ENCODE results near the gene IPCEF1. TPM values are rescaled to one million over a fixed set of nuclear protein-coding genes. Genes with fewer than 3 reads are reported as not detected.
"Not testable (repeated sequence)": the region's sequence is repeated elsewhere in the genome, so short reads cannot be mapped to it uniquely, and the experiment has no call there.

The IPCEF1 gene
- total RNA-seq, 2 donors from 2014 or later = 3.0 to 5.7 TPM

- ATAC-seq (no peak), DNase-seq (no peak)
- Histone ChIP-seq H3K27me3 (no peaks in the 10 kb centered on the region), H3K36me3 (replicated peaks in 1 of 2; ENCODE audit: insufficient read depth in 1 of 2, low read depth in 2 of 2) (no peaks in the 10 kb centered on the region), H3K4me1 (no peaks in the 10 kb centered on the region), H3K9me3 (no peaks in the 10 kb centered on the region), H3K4me3 (no peak overlapping the region), H3K27ac (no peak overlapping the region)
- TF ChIP-seq, protein P1, sequence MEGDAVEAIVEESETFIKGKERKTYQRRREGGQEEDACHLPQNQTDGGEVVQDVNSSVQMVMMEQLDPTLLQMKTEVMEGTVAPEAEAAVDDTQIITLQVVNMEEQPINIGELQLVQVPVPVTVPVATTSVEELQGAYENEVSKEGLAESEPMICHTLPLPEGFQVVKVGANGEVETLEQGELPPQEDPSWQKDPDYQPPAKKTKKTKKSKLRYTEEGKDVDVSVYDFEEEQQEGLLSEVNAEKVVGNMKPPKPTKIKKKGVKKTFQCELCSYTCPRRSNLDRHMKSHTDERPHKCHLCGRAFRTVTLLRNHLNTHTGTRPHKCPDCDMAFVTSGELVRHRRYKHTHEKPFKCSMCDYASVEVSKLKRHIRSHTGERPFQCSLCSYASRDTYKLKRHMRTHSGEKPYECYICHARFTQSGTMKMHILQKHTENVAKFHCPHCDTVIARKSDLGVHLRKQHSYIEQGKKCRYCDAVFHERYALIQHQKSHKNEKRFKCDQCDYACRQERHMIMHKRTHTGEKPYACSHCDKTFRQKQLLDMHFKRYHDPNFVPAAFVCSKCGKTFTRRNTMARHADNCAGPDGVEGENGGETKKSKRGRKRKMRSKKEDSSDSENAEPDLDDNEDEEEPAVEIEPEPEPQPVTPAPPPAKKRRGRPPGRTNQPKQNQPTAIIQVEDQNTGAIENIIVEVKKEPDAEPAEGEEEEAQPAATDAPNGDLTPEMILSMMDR (IDR thresholded peaks at IDR 0.05) = no peak
- TF ChIP-seq POLR2A (IDR thresholded peaks at IDR 0.05) = no peak
- intact Hi-C loops (cut with DNase I) = no loop called here
- WGBS, 2 donors = 83 to 92% methylated on average over 2 of the region's 2 CpGs
Observed at GRCh38 chr6:154308986-154309385, 47.6 kb downstream of the IPCEF1 start.

GRCh38 chr6:154307696-154308425, 48.7 kb downstream of the IPCEF1 start:
- Histone ChIP-seq H3K9me3 (no peaks in the 10 kb centered on the region), H3K4me1 (no peaks in the 10 kb centered on the region), H3K4me3 (no peak overlapping the region), H3K27me3 (no peaks in the 10 kb centered on the region), H3K36me3 (replicated peaks in 1 of 2; ENCODE audit: insufficient read depth in 1 of 2, low read depth in 2 of 2) (no peaks in the 10 kb centered on the region), H3K27ac (no peak overlapping the region)
- no peak for TF ChIP-seq POLR2A (IDR thresholded peaks at IDR 0.05)
- TF ChIP-seq, protein P1 (IDR thresholded peaks at IDR 0.05) = no peak
- intact Hi-C loops (cut with DNase I) = no loop called here
- ATAC-seq = no peak
- WGBS, 2 donors = 65 to 70% methylated on average over 7 of the region's 7 CpGs
- no peak for DNase-seq

DNA sequence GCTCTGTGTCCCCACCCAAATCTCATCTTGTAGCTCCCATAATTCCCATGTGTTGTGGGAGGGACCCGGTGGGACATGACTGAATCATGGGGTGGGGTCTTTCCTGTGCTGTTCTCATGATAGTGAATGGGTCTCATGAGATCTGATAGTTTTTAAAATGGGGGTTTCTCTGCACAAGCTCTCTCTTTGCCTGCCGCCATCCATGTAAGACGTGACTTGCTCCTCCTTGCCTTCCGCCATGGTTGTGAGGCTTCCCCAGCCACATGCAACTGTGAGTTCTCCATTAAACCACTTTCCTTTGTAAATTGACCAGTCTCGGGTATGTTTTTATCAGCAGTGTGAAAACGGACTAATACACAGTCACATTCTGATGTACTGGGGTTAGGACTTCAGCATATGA, 49.5 kb downstream of the IPCEF1 start:
- DNase-seq, H3K4me1 ChIP-seq: not testable (repeated sequence)

DNA sequence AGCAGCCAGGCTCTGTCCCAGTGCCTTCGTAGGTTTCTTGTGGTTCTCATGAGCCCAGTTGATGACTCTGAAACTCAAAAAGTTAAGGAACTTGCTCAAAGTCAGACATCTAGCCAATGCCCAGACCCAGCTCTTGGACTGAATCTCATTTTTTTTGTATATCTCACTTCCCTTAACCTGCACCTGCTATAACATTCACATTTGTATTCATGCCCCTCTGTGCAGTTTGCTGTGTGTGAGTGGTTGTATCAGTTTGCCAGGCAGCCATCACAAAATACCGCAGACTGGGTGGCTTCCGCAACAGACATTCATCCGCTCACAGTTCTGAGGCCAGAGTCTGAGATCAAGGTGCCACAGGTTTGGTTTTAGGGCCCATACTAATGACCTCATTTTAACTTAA, 49.9 kb downstream of the IPCEF1 start:
- no peak for TF ChIP-seq POLR2A (IDR thresholded peaks at IDR 0.05)
- TF ChIP-seq, protein P1 (IDR thresholded peaks at IDR 0.05) = no peak
- H3K4me1 ChIP-seq = no peaks in the 10 kb centered on the region
- no peaks in the 10 kb centered on the region for H3K36me3 ChIP-seq (replicated peaks in 1 of 2; ENCODE audit: insufficient read depth in 1 of 2, low read depth in 2 of 2)
- ATAC-seq (no peak), DNase-seq (no peak)
- no peaks in the 10 kb centered on the region for H3K9me3 ChIP-seq
- no peak overlapping the region for H3K27ac ChIP-seq
- 92% methylated on average over 4 of the region's 4 CpGs for WGBS, 2 donors
- intact Hi-C loops (cut with DNase I) = no loop called here
- no peaks in the 10 kb centered on the region for H3K27me3 ChIP-seq
- no peak overlapping the region for H3K4me3 ChIP-seq

More for the DNA sequence above, 49.5 kb downstream of the IPCEF1 start:
- H3K27ac ChIP-seq; ATAC-seq; H3K27me3 ChIP-seq; intact Hi-C loops (cut with DNase I); H3K36me3 ChIP-seq (replicated peaks in 1 of 2; ENCODE audit: insufficient read depth in 1 of 2, low read depth in 2 of 2); H3K4me3 ChIP-seq; H3K9me3 ChIP-seq: not testable (repeated sequence)
- 90 to 92% methylated on average over 6 of the region's 6 CpGs for WGBS, 2 donors

DNA sequence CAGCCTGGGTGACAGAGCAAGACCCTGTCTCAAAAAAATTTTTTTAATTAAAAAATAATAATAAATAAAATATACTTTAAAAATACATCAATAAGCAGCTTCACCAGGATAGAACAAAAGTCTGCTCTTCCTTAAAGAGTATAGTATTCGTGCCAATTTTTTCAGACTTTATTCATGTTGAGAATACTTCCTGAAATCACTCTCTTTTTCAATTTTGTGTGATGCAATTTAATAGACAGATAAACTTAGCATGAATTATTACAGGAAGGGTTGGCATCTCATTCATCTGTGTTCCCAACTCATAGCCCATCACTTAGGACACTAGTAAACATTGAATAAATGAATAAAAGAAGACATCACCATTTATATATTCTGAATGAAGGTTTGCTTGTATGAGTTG, 52.4 kb downstream of the IPCEF1 start:
- ATAC-seq (no peak), DNase-seq (no peak)
- H3K27me3 ChIP-seq = no peaks in the 10 kb centered on the region
- no peaks in the 10 kb centered on the region for H3K9me3 ChIP-seq
- no peaks in the 10 kb centered on the region for H3K4me1 ChIP-seq
- no peak overlapping the region for H3K27ac ChIP-seq
- intact Hi-C loops (cut with DNase I) = no loop called here
- no peaks in the 10 kb centered on the region for H3K36me3 ChIP-seq (replicated peaks in 1 of 2; ENCODE audit: insufficient read depth in 1 of 2, low read depth in 2 of 2)
- no peak overlapping the region for H3K4me3 ChIP-seq
- WGBS, 2 donors = 58 to 69% methylated on average over 1 of the region's 1 CpG
- TF ChIP-seq, protein P1 (IDR thresholded peaks at IDR 0.05) = no peak
- TF ChIP-seq POLR2A (IDR thresholded peaks at IDR 0.05) = no peak

GRCh38 chr6:154303642-154304041, 53.0 kb downstream of the IPCEF1 start:
- H3K9me3 ChIP-seq; intact Hi-C loops (cut with DNase I); H3K27ac ChIP-seq; H3K4me1 ChIP-seq; ATAC-seq; H3K36me3 ChIP-seq (replicated peaks in 1 of 2; ENCODE audit: insufficient read depth in 1 of 2, low read depth in 2 of 2); H3K4me3 ChIP-seq; H3K27me3 ChIP-seq; DNase-seq: not testable (repeated sequence)
- 67 to 77% methylated on average over 4 of the region's 4 CpGs for WGBS, 2 donors
